H9 (cell line): ENCODE results near the gene SORCS2. TPM values are rescaled to one million over a fixed set of nuclear protein-coding genes. Genes with fewer than 3 reads are reported as not detected.

Source experiments
- DNase-seq: peaks from one replicate; pipeline ENCODE4 v3.0.0-alpha.2; 2017
- H2AFZ ChIP-seq: one replicate; pipeline ENCODE4 v1.6.1; 2013; ENCODE audit warnings: mild to moderate bottlenecking, low read length, control low read depth, moderate library complexity
- H2AK5ac ChIP-seq: 2 replicates; pipeline ENCODE4 v1.6.1; 2013; ENCODE audit warnings: low read length, control low read depth, mixed read lengths; ENCODE audit not compliant: insufficient read length
- H2BK120ac ChIP-seq: one replicate; pipeline ENCODE4 v1.6.1; 2013; ENCODE audit warnings: low read depth, mild to moderate bottlenecking, low read length, control low read depth, inconsistent platforms; ENCODE audit not compliant: poor library complexity, severe bottlenecking
- H2BK12ac ChIP-seq: 2 replicates; pipeline ENCODE4 v1.6.1; 2013; ENCODE audit warnings: low read length, control low read depth, mixed read lengths, low read depth; ENCODE audit not compliant: insufficient read length
- H2BK15ac ChIP-seq: 2 replicates; pipeline ENCODE4 v1.6.1; 2013; ENCODE audit warnings: low read depth, low read length, control low read depth
- H2BK20ac ChIP-seq: one replicate; pipeline ENCODE4 v1.6.1; 2013; ENCODE audit warnings: low read depth, mild to moderate bottlenecking, low read length, control low read depth, inconsistent platforms; ENCODE audit not compliant: poor library complexity, severe bottlenecking
- H2BK5ac ChIP-seq: 2 replicates; pipeline ENCODE4 v1.6.1; 2013; ENCODE audit warnings: low read length, control low read depth, mixed read lengths; ENCODE audit not compliant: insufficient read length
- H3K14ac ChIP-seq: 2 replicates; pipeline ENCODE4 v1.6.1; 2013; ENCODE audit warnings: low read length, control low read depth; ENCODE audit not compliant: insufficient read depth
- H3K18ac ChIP-seq: 2 replicates; pipeline ENCODE4 v1.6.1; 2013; ENCODE audit warnings: low read depth, mild to moderate bottlenecking, mixed read lengths, low read length, control low read depth; ENCODE audit not compliant: insufficient read length
- H3K23ac ChIP-seq: 2 replicates; pipeline ENCODE4 v1.6.1; 2013; ENCODE audit warnings: low read length, control low read depth, mixed read lengths, low read depth; ENCODE audit not compliant: insufficient read length
- H3K23me2 ChIP-seq: 2 replicates; pipeline ENCODE4 v1.6.1; 2013; ENCODE audit warnings: low read depth, mild to moderate bottlenecking, mixed read lengths, low read length, control low read depth; ENCODE audit not compliant: insufficient read length, poor library complexity, severe bottlenecking
- H3K27ac ChIP-seq: 2 replicates; pipeline ENCODE4 v1.5.1; 2013; ENCODE audit warnings: low read length, control low read depth, mixed read lengths, low read depth; ENCODE audit not compliant: insufficient read length
- H3K27me3 ChIP-seq: 2 replicates; pipeline ENCODE4 v1.6.1; 2013; ENCODE audit warnings: low read length, control low read depth, inconsistent platforms; ENCODE audit not compliant: insufficient read depth
- H3K4ac ChIP-seq: 2 replicates; pipeline ENCODE4 v1.6.1; 2013; ENCODE audit warnings: low read depth, mild to moderate bottlenecking, control low read depth, inconsistent platforms, low read length, moderate library complexity
- H3K4me1 ChIP-seq: 2 replicates; pipeline ENCODE4 v1.6.1; 2013; ENCODE audit warnings: low read length, control low read depth, inconsistent platforms; ENCODE audit not compliant: insufficient read depth
- H3K4me2 ChIP-seq: 2 replicates; pipeline ENCODE4 v1.6.1; 2013; ENCODE audit warnings: low read length, control low read depth, mixed read lengths; ENCODE audit not compliant: insufficient read length, insufficient read depth
- H3K56ac ChIP-seq: 2 replicates; pipeline ENCODE4 v1.6.1; 2013; ENCODE audit warnings: low read depth, mild to moderate bottlenecking, mixed read lengths, low read length, control low read depth; ENCODE audit not compliant: insufficient read length
- H3K79me1 ChIP-seq: 2 replicates; pipeline ENCODE4 v1.6.1; 2013; ENCODE audit warnings: low read depth, mild to moderate bottlenecking, moderate library complexity, low read length, control low read depth, inconsistent platforms; ENCODE audit not compliant: insufficient read depth, poor library complexity, severe bottlenecking
- H3K79me2 ChIP-seq: 2 replicates; pipeline ENCODE4 v1.6.1; 2013; ENCODE audit warnings: low read length, control low read depth, inconsistent platforms; ENCODE audit not compliant: insufficient read depth
- H3K9ac ChIP-seq: 2 replicates; pipeline ENCODE4 v1.6.1; 2013; ENCODE audit warnings: low read length, control low read depth, mixed read lengths; ENCODE audit not compliant: insufficient read length; ENCODE audit errors: extremely low read depth
- H3K9me3 ChIP-seq: one replicate; pipeline ENCODE4 v1.6.1; 2013; ENCODE audit warnings: low read depth, low read length, inconsistent platforms; ENCODE audit not compliant: control insufficient read depth
- H3T11ph ChIP-seq: one replicate; pipeline ENCODE4 v1.6.1; 2013; ENCODE audit warnings: mild to moderate bottlenecking, low read length, control low read depth, inconsistent platforms
- H4K20me1 ChIP-seq: one replicate; pipeline ENCODE4 v1.6.1; 2013; ENCODE audit not compliant: control insufficient read depth, insufficient read length, insufficient read depth
- H4K5ac ChIP-seq: 2 replicates; pipeline ENCODE4 v1.6.1; 2013; ENCODE audit warnings: low read depth, mild to moderate bottlenecking, mixed read lengths, low read length, control low read depth; ENCODE audit not compliant: insufficient read length
- H4K8ac ChIP-seq: replicated peaks from 2 replicates; pipeline ENCODE4 v1.6.1; 2013; ENCODE audit warnings: low read length, control low read depth, mixed read lengths, low read depth; ENCODE audit not compliant: insufficient read length
- H4K91ac ChIP-seq: 2 replicates; pipeline ENCODE4 v1.6.1; 2013; ENCODE audit warnings: low read depth, mild to moderate bottlenecking, moderate library complexity, mixed read lengths, low read length, control low read depth; ENCODE audit not compliant: insufficient read length
- H3K27ac Mint-ChIP-seq, 3 experiments: 2 replicates in 2 of 3; 3 replicates in 1 of 3; pipeline ENCODE4 v1.8.0; 2020 to 2021; ENCODE audit warnings: mixed read lengths in 3 of 3, mild to moderate bottlenecking in 1 of 3, moderate library complexity in 1 of 3
- H3K27me3 Mint-ChIP-seq: 2 replicates; pipeline ENCODE4 v1.8.0; 2021; ENCODE audit warnings: low read depth, mild to moderate bottlenecking, moderate library complexity, mixed read lengths
- H3K36me3 Mint-ChIP-seq, 3 experiments: 2 replicates in 2 of 3; 3 replicates in 1 of 3; pipeline ENCODE4 v1.8.0; 2020 to 2021; ENCODE audit warnings: low read depth in 3 of 3, mixed read lengths in 3 of 3; ENCODE audit not compliant: insufficient read depth in 1 of 3
- H3K4me1 Mint-ChIP-seq, 2 experiments: 2 replicates each; pipeline ENCODE4 v1.8.0; 2020; ENCODE audit warnings: mixed read lengths in 2 of 2
- H3K4me3 Mint-ChIP-seq, 2 experiments: 2 replicates in 1 of 2; 3 replicates in 1 of 2; pipeline ENCODE4 v1.8.0; 2020 to 2021; ENCODE audit warnings: mild to moderate bottlenecking in 2 of 2, mixed read lengths in 2 of 2, moderate library complexity in 1 of 2
- H3K9me3 Mint-ChIP-seq, 2 experiments: 2 replicates in 1 of 2; 3 replicates in 1 of 2; pipeline ENCODE4 v1.8.0; 2020; ENCODE audit warnings: mild to moderate bottlenecking in 2 of 2, mixed read lengths in 2 of 2, moderate library complexity in 1 of 2
- WGBS: extraction: QIAGEN DNeasy Blood & Tissue Kit; methylation state at CpG from one replicate; pipeline ENCODE4 v1.1.7; 2013; ENCODE audit warnings: missing lambda C conversion rate, low lambda C conversion rate, mixed read lengths; ENCODE audit not compliant: insufficient read length; ENCODE audit errors: extremely low coverage; 5-methylcytosine and 5-hydroxymethylcytosine counted together
- total RNA-seq: library from RNA; stranded (reverse); gene quantifications from 2 replicates; pipeline ENCODE4 v1.2.1, GENCODE V29; 2021
- TF ChIP-seq, protein P1 (sequence below): fragments of 200-600 bp; sonication (generic); conservative IDR thresholded peaks from 3 replicates; pipeline ENCODE4 v1.8.0; 2021; ENCODE audit warnings: antibody characterized with exemption, mild to moderate bottlenecking

SORCS2 gene
- total RNA-seq, 1 experiment from 2014 or later = 0.57 TPM

DNA sequence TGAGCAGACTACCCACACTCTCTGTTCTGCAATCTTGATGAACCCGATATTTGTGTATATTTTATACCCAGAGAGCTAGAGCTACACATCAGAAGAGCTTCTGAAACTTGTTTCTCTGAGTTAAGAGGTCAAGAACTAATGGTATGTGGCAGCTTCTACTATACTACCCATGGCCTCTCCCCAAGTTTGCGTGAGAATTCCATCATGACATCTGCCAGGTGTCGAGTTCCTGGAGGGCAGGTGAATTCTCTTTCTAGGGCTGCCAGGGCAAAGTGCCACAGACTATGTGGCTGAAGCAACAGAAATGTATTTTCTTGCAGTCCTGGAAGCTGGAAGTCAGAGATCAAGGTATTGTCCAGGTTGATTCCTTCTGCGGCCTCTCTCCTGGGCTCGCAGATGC, 4.4 kb downstream of the SORCS2 start:
- peak; percentile 12 for DNase-seq
- H2BK20ac ChIP-seq = no peak overlapping the region
- H3K79me1 ChIP-seq = no peaks in the 10 kb centered on the region
- Mint-ChIP-seq H3K36me3 (no peaks in the 10 kb centered on the region; a peak in 1 of 7 replicates), H3K4me3 (no peak overlapping the region), H3K27me3 (peaks cover 57% of the 10 kb centered on the region), H3K4me1 (peaks cover 31 to 60% of the 10 kb centered on the region in 2 experiments), H3K27ac (no peak overlapping the region), H3K9me3 (no peaks in the 10 kb centered on the region; a peak in 1 of 5 replicates)
- H3K56ac ChIP-seq = no peak overlapping the region
- H3K27me3 ChIP-seq = peaks cover 18% of the 10 kb centered on the region
- H3K23me2 ChIP-seq = peaks cover 9% of the 10 kb centered on the region
- TF ChIP-seq, protein P1, sequence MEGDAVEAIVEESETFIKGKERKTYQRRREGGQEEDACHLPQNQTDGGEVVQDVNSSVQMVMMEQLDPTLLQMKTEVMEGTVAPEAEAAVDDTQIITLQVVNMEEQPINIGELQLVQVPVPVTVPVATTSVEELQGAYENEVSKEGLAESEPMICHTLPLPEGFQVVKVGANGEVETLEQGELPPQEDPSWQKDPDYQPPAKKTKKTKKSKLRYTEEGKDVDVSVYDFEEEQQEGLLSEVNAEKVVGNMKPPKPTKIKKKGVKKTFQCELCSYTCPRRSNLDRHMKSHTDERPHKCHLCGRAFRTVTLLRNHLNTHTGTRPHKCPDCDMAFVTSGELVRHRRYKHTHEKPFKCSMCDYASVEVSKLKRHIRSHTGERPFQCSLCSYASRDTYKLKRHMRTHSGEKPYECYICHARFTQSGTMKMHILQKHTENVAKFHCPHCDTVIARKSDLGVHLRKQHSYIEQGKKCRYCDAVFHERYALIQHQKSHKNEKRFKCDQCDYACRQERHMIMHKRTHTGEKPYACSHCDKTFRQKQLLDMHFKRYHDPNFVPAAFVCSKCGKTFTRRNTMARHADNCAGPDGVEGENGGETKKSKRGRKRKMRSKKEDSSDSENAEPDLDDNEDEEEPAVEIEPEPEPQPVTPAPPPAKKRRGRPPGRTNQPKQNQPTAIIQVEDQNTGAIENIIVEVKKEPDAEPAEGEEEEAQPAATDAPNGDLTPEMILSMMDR = no peak
- H3K18ac ChIP-seq = no peak overlapping the region
- WGBS = no CpG with 5 or more reads among the region's 5 CpGs
- no peak overlapping the region for H4K5ac ChIP-seq
- no peak overlapping the region for H3K27ac ChIP-seq
- H3T11ph ChIP-seq = no peak overlapping the region
- no peaks in the 10 kb centered on the region for H3K79me2 ChIP-seq
- H4K8ac ChIP-seq = no peak overlapping the region
- no peak overlapping the region for H4K91ac ChIP-seq
- H2BK5ac ChIP-seq = no peak overlapping the region
- no peak overlapping the region for H3K4me2 ChIP-seq
- H2BK120ac ChIP-seq = no peak overlapping the region
- no peak overlapping the region for H2BK15ac ChIP-seq
- H3K4ac ChIP-seq = no peak overlapping the region
- H3K9me3 ChIP-seq = no peaks in the 10 kb centered on the region
- no peak overlapping the region for H2BK12ac ChIP-seq
- no peaks in the 10 kb centered on the region for H4K20me1 ChIP-seq
- H3K23ac ChIP-seq = no peak overlapping the region
- H2AFZ ChIP-seq = no peak overlapping the region
- H3K4me1 ChIP-seq = no peaks in the 10 kb centered on the region; the same call in 1 of the 2 replicates
- H3K14ac ChIP-seq = no peak overlapping the region
- H3K9ac ChIP-seq = no peak overlapping the region
- H2AK5ac ChIP-seq = no peak overlapping the region
